Stimulated activated CD8-positive, alpha-beta memory T cell treated with anti-CD3 and anti-CD28 coated beads, Interleukin-2, amount 100 ng/mL, for 1 hour (primary cell): ENCODE results near the gene RPL5.

Experiments
- DNase-seq, 2 donors: peaks; one replicate each; pipeline ENCODE4 v3.0.0-alpha.2; 2020; ENCODE audit warnings: low read depth in 2 of 2

Gene RPL5

DNA sequence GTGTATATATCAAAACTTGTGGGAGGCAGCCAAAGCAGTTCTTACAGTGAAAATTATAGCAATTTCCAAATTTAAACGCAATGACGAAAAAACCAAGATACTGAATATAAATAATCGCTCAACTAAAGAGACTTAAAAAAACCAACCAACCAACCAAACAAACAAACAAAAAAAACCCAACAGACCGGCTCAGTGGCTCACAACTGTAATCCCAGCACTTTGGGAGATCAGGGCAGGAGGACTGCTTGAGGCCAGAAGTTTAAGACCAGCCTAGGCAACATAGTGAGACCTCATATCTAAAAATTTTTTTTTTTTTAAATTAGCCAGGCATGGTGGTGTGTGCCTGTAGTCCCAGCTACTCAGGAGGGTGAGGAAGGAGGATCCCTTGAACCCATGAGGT lies 23.4 kb downstream of the RPL5 start:
- no peak for DNase-seq

- no peak for DNase-seq
Measured at GRCh38 chr1:92857817-92858216, 26.0 kb downstream of the RPL5 start.

DNA sequence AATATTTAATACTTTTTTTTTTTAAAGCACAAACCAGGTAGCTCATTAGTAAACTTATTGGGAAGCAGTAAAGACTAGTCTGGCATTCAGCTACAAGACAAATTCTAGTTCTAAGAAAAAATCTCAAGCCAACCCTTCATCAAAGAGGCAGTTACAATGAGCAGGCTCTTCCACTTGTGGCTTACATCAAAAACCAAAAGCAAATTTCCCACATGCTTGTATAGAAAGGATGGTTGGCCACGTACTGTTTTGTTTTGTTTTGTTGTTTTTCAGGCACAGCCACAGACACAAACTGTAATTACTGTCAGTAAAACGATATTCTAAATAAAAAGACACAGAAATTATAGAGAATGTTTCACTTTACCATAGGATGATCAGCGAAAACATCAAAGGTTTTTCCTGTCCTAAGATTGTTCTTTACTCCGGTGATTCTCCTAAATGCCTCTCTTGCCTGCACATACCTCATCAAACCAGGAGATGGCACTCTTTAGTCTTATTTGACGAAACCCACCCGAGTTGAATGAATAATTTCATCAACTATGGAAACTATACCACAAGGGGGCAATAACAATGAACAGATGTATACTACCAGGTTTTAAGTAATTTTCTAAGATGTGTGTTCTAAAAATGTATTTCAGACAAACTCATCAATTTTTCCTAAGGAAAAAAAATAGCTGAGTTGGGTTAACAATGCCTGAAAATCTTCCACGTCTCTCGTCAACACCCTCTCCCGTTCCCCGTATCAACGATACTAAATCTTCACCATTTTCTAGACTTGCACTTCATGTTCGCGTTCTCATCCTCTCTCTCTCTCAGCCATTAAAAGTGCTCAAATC lies 26.9 kb downstream of the RPL5 start:
- DNase-seq = no peak

DNA sequence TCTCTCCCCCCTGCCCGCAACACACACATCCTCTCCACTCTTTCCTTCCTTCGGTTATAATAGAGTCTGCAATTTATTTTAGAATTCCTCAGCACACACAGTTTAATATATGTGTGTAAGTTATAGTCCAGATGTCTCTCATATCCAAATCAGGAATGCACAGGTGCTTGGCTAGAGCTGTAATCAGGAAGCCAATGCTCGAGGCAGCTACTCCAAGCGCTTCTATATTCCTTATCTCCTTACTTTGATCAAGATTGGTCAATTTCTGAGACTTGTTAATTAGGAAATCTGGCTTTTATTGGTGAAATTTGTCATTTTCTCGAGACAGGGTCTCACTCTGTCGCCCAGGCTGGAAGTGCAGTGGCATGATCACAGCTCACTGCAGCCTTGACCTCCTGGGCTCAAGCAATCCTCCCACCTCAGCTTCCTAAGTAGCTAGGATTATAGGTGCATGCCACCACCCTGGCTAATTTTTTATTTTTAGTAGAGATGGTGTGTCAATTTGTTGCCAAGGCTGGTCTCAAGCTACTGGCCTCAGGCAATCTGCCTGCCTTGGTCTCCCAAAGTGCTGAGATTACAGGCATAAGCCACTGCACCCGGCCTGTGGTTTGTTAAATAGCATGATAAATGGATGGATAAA lies 27.7 kb downstream of the RPL5 start:
- DNase-seq = no peak

- DNase-seq = no peak
Measured at GRCh38 chr1:92862605-92863004, 30.8 kb downstream of the RPL5 start.

DNA sequence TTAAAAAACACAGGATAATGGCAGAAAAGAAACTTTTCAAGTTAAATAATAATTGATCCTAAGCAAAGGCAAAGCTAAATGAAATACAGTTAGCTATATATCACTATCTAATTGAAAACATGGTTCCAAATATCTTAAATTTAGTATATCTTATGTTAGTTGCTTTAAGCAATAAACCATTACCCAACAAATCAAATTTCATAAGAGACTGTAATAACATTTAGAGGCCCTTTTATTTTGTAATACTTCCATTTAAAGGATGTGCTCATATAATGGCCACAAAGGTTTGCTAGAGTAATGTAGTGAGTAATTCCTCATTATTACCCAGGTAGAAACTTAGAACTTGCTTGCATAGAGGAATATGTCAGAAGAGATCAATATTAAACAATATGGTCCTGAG lies 32.3 kb downstream of the RPL5 start:
- DNase-seq = no peak

- no peak for DNase-seq
Measured at GRCh38 chr1:92870591-92870990, 38.8 kb downstream of the RPL5 start.

- DNase-seq = no peak
Measured at GRCh38 chr1:92872719-92873118, 40.9 kb downstream of the RPL5 start.

DNA sequence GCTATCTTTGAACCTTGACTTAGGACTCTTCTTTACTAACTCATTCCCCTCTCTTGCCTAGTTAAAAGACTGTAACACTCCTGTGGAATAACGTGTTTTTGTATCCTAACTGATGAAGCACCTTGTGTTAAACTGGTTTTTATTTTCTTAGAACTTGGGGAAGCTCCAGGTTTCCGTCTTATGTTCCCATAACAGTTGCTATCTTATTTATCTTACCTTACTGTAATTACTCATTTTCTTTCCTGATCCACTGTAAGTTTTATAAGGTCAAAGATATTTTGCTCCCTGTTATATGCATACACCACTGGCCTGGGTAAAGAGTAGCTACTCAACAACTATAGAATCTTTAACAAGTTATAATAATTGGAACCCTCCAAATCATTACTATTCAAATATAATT lies 43.1 kb downstream of the RPL5 start:
- DNase-seq = no peak

GRCh38 chr1:92876351-92876750 lies 44.5 kb downstream of the RPL5 start:
- no peak for DNase-seq

GRCh38 chr1:92877081-92877711 lies 45.4 kb downstream of the RPL5 start:
- no peak for DNase-seq

DNA sequence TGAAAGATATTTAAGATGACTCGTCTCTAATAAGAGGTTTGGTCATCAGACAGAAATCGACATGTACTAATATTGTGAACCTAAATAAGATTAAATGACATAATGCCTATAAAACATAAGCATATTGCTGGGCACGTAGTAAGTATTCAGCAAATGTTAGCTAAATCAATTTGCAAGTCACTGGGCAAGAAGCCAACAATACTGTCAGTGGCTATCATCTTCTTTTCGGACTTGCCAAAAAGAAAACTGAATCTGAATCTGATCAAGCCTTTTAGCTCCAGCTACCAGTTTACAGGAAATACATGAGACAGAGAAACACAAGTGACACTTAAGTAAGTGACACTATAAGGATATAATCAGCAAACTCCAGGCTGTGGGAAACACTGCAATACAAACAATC lies 46.0 kb downstream of the RPL5 start:
- DNase-seq = no peak

- DNase-seq = no peak
Measured at GRCh38 chr1:92879316-92879968, 47.6 kb downstream of the RPL5 start.

DNA sequence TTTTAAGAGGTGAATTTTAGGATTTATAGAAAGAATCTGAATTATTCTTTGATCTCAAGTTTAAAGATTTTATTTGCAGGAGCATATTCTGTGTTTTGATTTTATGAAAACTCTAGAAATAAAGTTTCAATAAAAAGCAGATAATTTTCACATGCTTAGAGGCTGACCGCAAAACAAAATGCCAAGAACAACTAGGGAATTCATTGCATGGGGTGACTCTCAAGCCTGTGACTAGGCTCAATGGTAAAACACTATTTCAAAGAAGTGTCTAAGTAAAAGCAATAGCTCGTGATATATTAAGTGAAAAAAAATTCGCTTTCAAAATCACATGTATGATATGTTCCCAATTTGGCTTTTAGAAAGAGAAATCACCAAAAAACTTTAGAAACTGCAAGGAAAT lies 49.6 kb downstream of the RPL5 start:
- no peak for DNase-seq

- peak; percentile 10 to 19 for DNase-seq
Measured at GRCh38 chr1:92882819-92883218, 51.0 kb downstream of the RPL5 start.

DNA sequence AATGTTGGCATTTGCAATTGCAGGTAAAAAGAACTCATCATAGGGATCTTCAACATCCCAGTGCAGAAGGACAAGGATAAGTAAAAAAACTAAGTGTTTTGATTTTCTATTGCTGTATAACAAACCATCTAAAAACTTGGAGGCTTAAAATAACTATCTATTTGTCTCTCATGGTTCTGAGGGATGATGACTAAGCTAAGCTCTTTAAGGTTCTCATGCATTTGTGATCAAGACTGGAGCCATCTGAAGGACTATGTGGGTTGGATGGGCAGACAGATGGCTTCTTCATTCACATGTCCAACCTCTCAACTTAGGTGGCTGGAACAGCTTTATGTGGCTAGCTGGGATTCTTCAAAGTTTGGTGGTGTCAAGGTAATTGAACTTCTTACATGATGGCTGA lies 51.5 kb downstream of the RPL5 start:
- no peak for DNase-seq

DNA sequence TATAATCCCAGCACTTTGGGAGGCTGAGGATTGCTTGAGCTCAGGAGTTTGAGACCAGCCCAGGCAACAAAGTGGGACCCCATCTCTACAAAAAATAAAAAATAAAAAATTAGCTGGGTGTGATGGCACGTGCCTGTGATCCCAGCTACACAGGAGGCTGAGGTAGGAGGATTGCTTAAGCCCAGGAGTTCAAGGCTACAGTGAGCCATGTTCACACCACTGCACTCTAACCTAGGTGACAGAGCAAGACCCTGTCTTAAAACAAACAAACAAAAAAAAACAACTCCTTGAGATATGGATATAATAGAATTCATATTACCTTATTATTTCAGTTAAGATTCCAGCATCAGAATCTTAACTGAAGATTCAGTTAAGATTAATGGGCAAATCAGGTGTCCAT lies 52.4 kb downstream of the RPL5 start:
- DNase-seq = no peak

- DNase-seq = no peak
Measured at GRCh38 chr1:92886886-92887419, 55.1 kb downstream of the RPL5 start.

GRCh38 chr1:92887465-92887864 lies 55.6 kb downstream of the RPL5 start:
- DNase-seq = no peak
